Mesenchymal stem cell (in vitro differentiated cells and primary cell): ENCODE measurements around the gene AHDC1.
A peak's percentile ranks its signal among the peaks of the same experiment; 100 is the strongest.

Experiments used
- DNase-seq: peaks from one replicate; pipeline ENCODE4 v3.0.0-alpha.2; 2013
- H2AFZ ChIP-seq: one replicate; pipeline ENCODE4 v1.6.1; 2013; ENCODE audit warnings: low read depth, mild to moderate bottlenecking, control low read depth, inconsistent platforms, low read length, moderate library complexity
- H2AK5ac ChIP-seq: 2 replicates; pipeline ENCODE4 v1.6.1; 2013; ENCODE audit warnings: low read length, moderate library complexity, mild to moderate bottlenecking, inconsistent platforms; ENCODE audit not compliant: severe bottlenecking
- H2BK120ac ChIP-seq: one replicate; pipeline ENCODE4 v1.6.1; 2013; ENCODE audit warnings: low read depth, mild to moderate bottlenecking, inconsistent platforms, low read length, moderate library complexity
- H2BK12ac ChIP-seq, 2 experiments: one replicate each; pipeline ENCODE4 v1.6.1; 2013; ENCODE audit warnings: inconsistent platforms in 2 of 2, low read length in 2 of 2, mild to moderate bottlenecking in 2 of 2, moderate library complexity in 2 of 2, control low read depth in 1 of 2
- H2BK15ac ChIP-seq: one replicate; pipeline ENCODE4 v1.6.1; 2013; ENCODE audit warnings: mild to moderate bottlenecking, low read depth, inconsistent platforms; ENCODE audit not compliant: poor library complexity, severe bottlenecking
- H2BK5ac ChIP-seq: 2 replicates; pipeline ENCODE4 v1.6.1; 2013; ENCODE audit warnings: low read depth, mild to moderate bottlenecking, low read length, control low read depth, inconsistent platforms; ENCODE audit not compliant: poor library complexity, severe bottlenecking
- H3K14ac ChIP-seq, 2 experiments: one replicate each; pipeline ENCODE4 v1.6.1; 2013; ENCODE audit warnings: inconsistent platforms in 2 of 2, low read length in 2 of 2, control low read depth in 1 of 2, mild to moderate bottlenecking in 1 of 2, moderate library complexity in 1 of 2
- H3K18ac ChIP-seq, 2 experiments: one replicate each; pipeline ENCODE4 v1.6.1; 2013; ENCODE audit warnings: inconsistent platforms in 2 of 2, low read length in 2 of 2, control low read depth in 1 of 2, low read depth in 1 of 2, mild to moderate bottlenecking in 1 of 2
- H3K23ac ChIP-seq, 2 experiments: one replicate each; pipeline ENCODE4 v1.6.1; 2013; ENCODE audit warnings: inconsistent platforms in 2 of 2, low read length in 2 of 2, mild to moderate bottlenecking in 2 of 2, moderate library complexity in 2 of 2, control low read depth in 1 of 2
- H3K27ac ChIP-seq: 2 replicates; pipeline ENCODE4 v1.5.1; 2013; ENCODE audit warnings: mild to moderate bottlenecking, moderate library complexity, low read length, control low read depth, inconsistent platforms; ENCODE audit not compliant: poor library complexity, severe bottlenecking
- H3K27me3 ChIP-seq, 2 experiments: 2 replicates each; pipeline versions ENCODE4 v1.6.1 to v1.7.0; 2013; ENCODE audit warnings: low read length in 2 of 2, mild to moderate bottlenecking in 2 of 2, moderate library complexity in 2 of 2, control low read depth in 1 of 2, inconsistent platforms in 1 of 2; ENCODE audit not compliant: control insufficient read depth in 1 of 2, insufficient read depth in 1 of 2
- H3K36me3 ChIP-seq, 2 experiments: 2 replicates each; pipeline versions ENCODE4 v1.6.1 to v1.7.0; 2013; ENCODE audit warnings: low read length in 2 of 2, control low read depth in 1 of 2, inconsistent platforms in 1 of 2, low read depth in 1 of 2, mild to moderate bottlenecking in 1 of 2; ENCODE audit not compliant: insufficient read depth in 2 of 2, control insufficient read depth in 1 of 2
- H3K4ac ChIP-seq, 2 experiments: one replicate each; pipeline ENCODE4 v1.6.1; 2013; ENCODE audit warnings: inconsistent platforms in 2 of 2, low read length in 2 of 2, mild to moderate bottlenecking in 2 of 2, moderate library complexity in 2 of 2, control low read depth in 1 of 2, low read depth in 1 of 2
- H3K4me1 ChIP-seq: 2 replicates; pipeline ENCODE4 v1.6.1; 2013; ENCODE audit warnings: low read depth, low read length, control low read depth; ENCODE audit not compliant: control insufficient read depth, insufficient read depth
- H3K4me2 ChIP-seq: 2 replicates; pipeline ENCODE4 v1.6.1; 2013; ENCODE audit warnings: low read length, mild to moderate bottlenecking, inconsistent platforms; ENCODE audit not compliant: poor library complexity, severe bottlenecking
- H3K4me3 ChIP-seq, 2 experiments: 2 replicates each; pipeline versions ENCODE4 v1.5.1 to v1.7.0; 2013; ENCODE audit warnings: low read length in 2 of 2, mild to moderate bottlenecking in 2 of 2, control low read depth in 1 of 2, low read depth in 1 of 2; ENCODE audit not compliant: insufficient read depth in 1 of 2
- H3K79me1 ChIP-seq: replicated peaks from 2 replicates; pipeline ENCODE4 v1.6.1; 2013; ENCODE audit warnings: mild to moderate bottlenecking, control low read depth, low read length, inconsistent platforms; ENCODE audit not compliant: poor library complexity, severe bottlenecking
- H3K9ac ChIP-seq: 2 replicates; pipeline ENCODE4 v1.7.0; 2013; ENCODE audit warnings: mild to moderate bottlenecking, low read length, moderate library complexity
- H3K9me3 ChIP-seq: 2 replicates; pipeline ENCODE4 v1.7.0; 2013; ENCODE audit warnings: mild to moderate bottlenecking, low read length; ENCODE audit not compliant: control insufficient read depth
- H4K8ac ChIP-seq: one replicate; pipeline ENCODE4 v1.6.1; 2013; ENCODE audit warnings: inconsistent platforms, mild to moderate bottlenecking, low read length, moderate library complexity
- H4K91ac ChIP-seq: one replicate; pipeline ENCODE4 v1.6.1; 2013; ENCODE audit warnings: mild to moderate bottlenecking, low read length, inconsistent platforms
- WGBS: methylation state at CpG from one replicate; pipeline ENCODE4 v1.1.7; 2013; ENCODE audit warnings: mixed read lengths; 5-methylcytosine and 5-hydroxymethylcytosine counted together

The AHDC1 gene

GRCh38 chr1:27563341-27563590 is 40.7 kb downstream of the AHDC1 start:
- Histone ChIP-seq H3K4me3 (no peak overlapping the region), H3K23ac (peak overlapping the region in 1 of 2 experiments; percentile 37), H3K14ac (peak overlapping the region in 1 of 2 experiments; percentile 87), H3K9me3 (no peaks in the 10 kb centered on the region), H3K36me3 (peaks cover 6 to 42% of the 10 kb centered on the region in 2 experiments), H3K4me1 (peaks cover 78% of the 10 kb centered on the region), H3K27me3 (no peaks in the 10 kb centered on the region), H4K8ac (no peak overlapping the region), H2BK5ac (no peak overlapping the region), H2AK5ac (no peak overlapping the region), H2AFZ (no peak overlapping the region), H3K18ac (peak overlapping the region; percentile 44 to 70), H2BK12ac (peak overlapping the region; percentile 23 to 98), H2BK120ac (no peak overlapping the region), H2BK15ac (no peak overlapping the region), H3K79me1 (peaks cover 44% of the 10 kb centered on the region), H3K4me2 (no peak overlapping the region), H3K4ac (peak overlapping the region in 1 of 2 experiments; percentile 86), H4K91ac (peak overlapping the region; percentile 0), H3K27ac (no peak overlapping the region), H3K9ac (peak overlapping the region; percentile 44)
- 87% methylated on average over 4 of the region's 4 CpGs for WGBS
- no peak for DNase-seq

GRCh38 chr1:27562534-27563340 is 41.2 kb downstream of the AHDC1 start:
- no peak overlapping the region for H2AK5ac ChIP-seq
- H3K4ac ChIP-seq: peak overlapping the region in 1 of 2 experiments; percentile 55
- H2BK15ac ChIP-seq: peak overlapping the region; percentile 78
- no peak overlapping the region for H3K4me2 ChIP-seq
- no peak overlapping the region for H3K27ac ChIP-seq
- H2AFZ ChIP-seq: no peak overlapping the region
- peak overlapping the region; percentile 23 to 75 for H2BK12ac ChIP-seq
- peaks cover 11 to 43% of the 10 kb centered on the region in 2 experiments for H3K36me3 ChIP-seq
- peak overlapping the region in 1 of 2 experiments; percentile 89 for H3K14ac ChIP-seq
- H3K79me1 ChIP-seq: peaks cover 46% of the 10 kb centered on the region
- peak overlapping the region in 1 of 2 experiments; percentile 68 for H3K23ac ChIP-seq
- DNase-seq: no peak
- H4K91ac ChIP-seq: peak overlapping the region; percentile 4
- H2BK120ac ChIP-seq: peak overlapping the region; percentile 19
- WGBS: 79% methylated on average over 18 of the region's 18 CpGs
- no peaks in the 10 kb centered on the region for H3K9me3 ChIP-seq
- H3K27me3 ChIP-seq: no peaks in the 10 kb centered on the region
- H2BK5ac ChIP-seq: no peak overlapping the region
- H3K18ac ChIP-seq: peak overlapping the region; percentile 75 to 78
- peak overlapping the region in 1 of 2 experiments; percentile 36 for H3K4me3 ChIP-seq
- no peak overlapping the region for H4K8ac ChIP-seq
- peaks cover 78% of the 10 kb centered on the region for H3K4me1 ChIP-seq
- H3K9ac ChIP-seq: peak overlapping the region; percentile 78

DNA sequence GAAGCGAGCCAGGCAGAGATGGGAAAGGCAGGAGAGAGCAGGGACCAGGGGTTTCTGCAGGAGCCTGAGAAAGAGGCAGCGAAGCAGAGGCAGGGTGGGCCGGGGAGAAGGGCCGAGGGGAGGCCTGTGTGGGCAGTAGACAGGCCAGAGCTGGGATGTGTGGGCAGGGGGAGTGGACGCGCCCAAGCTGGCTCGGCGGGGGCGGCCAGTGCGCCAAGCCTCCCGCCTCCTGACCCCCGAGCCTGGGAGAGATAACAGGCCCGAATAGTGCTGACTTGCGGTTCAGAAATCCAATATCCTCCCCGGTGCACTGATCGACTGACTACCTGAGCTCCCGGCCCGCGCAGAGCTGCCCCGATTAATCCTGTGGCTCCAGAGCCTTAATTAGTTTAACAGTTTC is 41.9 kb downstream of the AHDC1 start:
- Histone ChIP-seq H2AFZ (no peak overlapping the region), H3K9me3 (no peaks in the 10 kb centered on the region), H2BK12ac (peak overlapping the region in 1 of 2 experiments; percentile 71), H3K27ac (no peak overlapping the region), H2BK120ac (peak overlapping the region; percentile 55), H3K23ac (no peak overlapping the region), H4K8ac (peak overlapping the region; percentile 66), H3K79me1 (peaks cover 44% of the 10 kb centered on the region), H3K9ac (peak overlapping the region; percentile 78), H3K14ac (peak overlapping the region in 1 of 2 experiments; percentile 89), H3K4me1 (peaks cover 77% of the 10 kb centered on the region), H3K4me2 (no peak overlapping the region), H3K4me3 (peak overlapping the region in 1 of 2 experiments; percentile 36), H2BK5ac (no peak overlapping the region), H3K36me3 (peaks cover 15 to 45% of the 10 kb centered on the region in 2 experiments), H4K91ac (peak overlapping the region; percentile 64), H3K27me3 (no peaks in the 10 kb centered on the region), H2AK5ac (no peak overlapping the region), H3K4ac (peak overlapping the region; percentile 67 to 76), H2BK15ac (peak overlapping the region; percentile 78), H3K18ac (peak overlapping the region; percentile 78 to 79)
- DNase-seq: no peak
- WGBS: 55% methylated on average over 18 of the region's 20 CpGs

DNA sequence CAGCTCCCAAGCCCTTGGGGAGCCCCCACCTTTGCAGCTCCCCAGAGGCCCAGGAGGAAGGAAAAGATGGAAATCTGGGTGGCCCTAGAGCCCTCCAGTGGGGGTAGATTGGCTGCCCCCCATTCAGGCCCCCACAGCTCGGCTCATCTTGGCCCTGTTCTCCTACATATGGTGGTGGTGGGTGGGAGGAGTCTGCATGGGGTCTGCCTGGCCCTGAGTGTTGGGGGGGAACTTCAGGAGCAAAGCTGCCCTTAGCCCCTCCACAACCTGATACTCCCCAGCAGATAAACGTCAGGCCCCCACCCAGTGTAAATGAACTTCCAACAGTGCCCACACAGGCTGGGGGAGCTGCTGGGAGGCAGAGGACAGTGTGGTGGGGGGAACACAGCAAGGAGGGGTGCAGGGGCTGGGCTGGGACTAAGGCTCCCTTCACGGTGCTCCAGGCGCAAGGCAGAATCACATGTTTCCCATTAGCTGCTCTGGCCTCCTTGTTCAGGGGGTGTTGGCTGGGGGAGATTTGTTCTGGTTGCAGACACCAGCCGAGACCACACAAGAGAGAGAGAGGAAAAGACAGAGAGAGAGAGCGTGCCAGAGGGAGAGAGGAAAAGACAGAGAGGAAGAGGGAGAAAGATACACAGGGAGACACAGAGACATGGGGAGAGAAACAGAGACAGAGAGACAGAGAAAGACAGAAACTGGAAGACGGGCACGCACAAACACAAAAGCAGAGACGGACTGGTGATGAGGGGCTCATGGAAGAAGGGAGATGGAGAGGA is 42.6 kb downstream of the AHDC1 start:
- no peak overlapping the region for H3K27ac ChIP-seq
- H3K36me3 ChIP-seq: peaks cover 15 to 43% of the 10 kb centered on the region in 2 experiments
- peak overlapping the region; percentile 19 to 76 for H3K4ac ChIP-seq
- H2AFZ ChIP-seq: no peak overlapping the region
- peaks cover 44% of the 10 kb centered on the region for H3K79me1 ChIP-seq
- DNase-seq: peak; percentile 54
- H4K8ac ChIP-seq: peak overlapping the region; percentile 66
- H3K23ac ChIP-seq: no peak overlapping the region
- peak overlapping the region; percentile 71 to 84 for H2BK12ac ChIP-seq
- WGBS: 48% methylated on average over 7 of the region's 9 CpGs
- H2AK5ac ChIP-seq: peak overlapping the region; percentile 38
- peak overlapping the region; percentile 78 for H3K9ac ChIP-seq
- no peaks in the 10 kb centered on the region for H3K27me3 ChIP-seq
- H2BK15ac ChIP-seq: peak overlapping the region; percentile 60
- H3K14ac ChIP-seq: peak overlapping the region in 1 of 2 experiments; percentile 88
- no peaks in the 10 kb centered on the region for H3K9me3 ChIP-seq
- H2BK5ac ChIP-seq: no peak overlapping the region
- H4K91ac ChIP-seq: peak overlapping the region; percentile 92
- H2BK120ac ChIP-seq: peak overlapping the region; percentile 36
- peak overlapping the region in 1 of 2 experiments; percentile 36 for H3K4me3 ChIP-seq
- H3K18ac ChIP-seq: peak overlapping the region; percentile 78 to 79
- peaks cover 74% of the 10 kb centered on the region for H3K4me1 ChIP-seq
- H3K4me2 ChIP-seq: no peak overlapping the region
